GM18502 (cell line): ENCODE measurements around the gene CHEK2.
"Not testable (repeated sequence)": the region's sequence is repeated elsewhere in the genome, so short reads cannot be mapped to it uniquely, and the experiment has no call there.

ENCODE experiments used
- ATAC-seq: cut with Tn5 transposase; IDR thresholded peaks from one replicate; pipeline ENCODE4 v1.9.1; 2021; ENCODE audit warnings: mild to moderate bottlenecking; ENCODE audit not compliant: unreplicated experiment, poor library complexity

CHEK2 gene

GRCh38 chr22:28741785-28742561 lies at the start of gene CHEK2, which contains the start of gene HSCB:
CHEK2 (minus strand) TSS chr22:28741820; CDS start chr22:28734721, 7,099 bp downstream.
HSCB (plus strand) TSS chr22:28742039; CDS start chr22:28742096, 57 bp downstream.
- peak; percentile 90 for ATAC-seq

DNA sequence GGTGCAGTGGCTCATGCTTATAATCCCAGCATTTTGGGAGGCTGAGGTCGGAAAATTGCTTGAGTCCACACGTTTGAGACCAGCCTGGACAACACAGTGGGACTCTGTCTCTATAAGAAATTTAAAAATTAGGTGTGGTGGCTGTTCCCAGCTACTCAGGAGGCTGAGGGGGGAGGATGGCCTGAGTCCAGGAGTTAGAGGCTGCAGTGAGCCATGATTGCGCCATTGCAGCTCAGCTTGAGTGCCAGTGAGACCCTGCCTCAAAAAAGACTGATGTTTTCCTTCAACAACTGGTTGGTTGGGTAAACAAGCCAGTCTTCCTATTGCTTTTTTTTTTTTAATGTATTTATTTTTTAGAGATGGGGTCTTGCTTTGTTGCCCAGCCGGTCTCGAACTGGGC lies 49.5 kb upstream of the CHEK2 start:
- no peak for ATAC-seq

- no peak for ATAC-seq
These were observed 47.0 kb upstream of the CHEK2 start for GRCh38 chr22:28788601-28789000.

DNA sequence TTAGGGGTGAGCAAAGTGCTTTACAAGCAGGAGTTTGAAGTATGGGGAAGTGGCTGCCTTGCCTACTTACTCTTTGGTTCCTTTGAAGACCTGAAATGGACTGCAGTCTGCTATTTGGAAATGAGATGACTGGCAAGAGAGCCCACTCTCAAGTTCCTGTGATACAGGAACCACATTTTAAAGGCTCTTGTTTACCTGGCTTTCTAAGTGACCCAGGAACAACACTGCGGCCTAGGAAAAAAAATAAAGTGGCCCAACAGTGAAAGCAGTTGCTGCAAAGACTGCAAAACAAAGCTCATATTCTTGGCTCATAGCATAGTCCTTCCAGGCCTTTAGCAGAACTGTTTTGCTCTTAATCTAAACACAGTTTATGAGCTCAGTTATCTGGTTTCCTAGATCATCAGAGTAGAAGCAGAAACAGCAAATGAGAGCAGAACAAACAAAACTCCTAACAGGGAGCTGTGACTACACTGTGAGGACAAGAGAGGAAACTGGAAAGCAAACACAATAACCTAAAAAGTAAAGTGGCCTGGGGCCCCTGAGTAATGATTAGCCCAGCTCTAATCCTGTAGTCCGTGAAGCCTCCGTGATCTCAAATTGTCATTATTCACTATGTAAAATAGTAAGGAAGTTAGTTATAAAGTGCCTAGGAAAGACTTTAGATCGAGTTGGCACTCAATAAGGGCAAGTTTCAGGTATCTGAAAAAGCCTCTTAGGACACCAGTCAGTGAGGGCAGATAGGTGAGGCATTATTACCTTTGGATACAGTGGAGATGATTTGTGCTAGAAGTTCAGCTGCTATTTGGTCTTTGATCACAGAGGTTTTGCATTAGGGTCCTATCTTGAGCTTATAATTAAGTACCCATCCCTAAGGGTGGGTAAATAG lies 42.4 kb upstream of the CHEK2 start:
- ATAC-seq = no peak

- ATAC-seq = no peak
These were observed 38.7 kb upstream of the CHEK2 start for GRCh38 chr22:28780296-28780695.

GRCh38 chr22:28779833-28780232 lies 38.2 kb upstream of the CHEK2 start:
- no peak for ATAC-seq

DNA sequence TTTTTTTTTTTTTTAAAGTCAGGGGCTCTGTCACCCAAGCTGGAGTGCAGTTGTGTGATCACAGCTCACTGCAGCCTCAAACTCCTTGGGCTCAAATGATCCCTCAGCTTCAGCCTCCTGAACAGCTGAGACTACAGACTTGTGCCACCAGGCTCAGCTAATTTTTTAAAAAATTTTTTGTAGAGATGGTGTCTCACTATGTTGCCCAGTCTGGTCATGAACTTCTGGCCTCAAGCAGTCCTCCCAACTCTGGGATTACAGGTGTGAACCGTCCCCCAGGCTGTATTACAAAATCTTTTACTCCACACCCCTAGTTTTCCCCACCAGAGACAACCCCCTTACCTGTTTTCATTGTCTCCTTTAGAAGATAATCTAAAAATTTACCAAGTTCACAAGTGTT lies 32.8 kb upstream of the CHEK2 start:
- no peak for ATAC-seq

DNA sequence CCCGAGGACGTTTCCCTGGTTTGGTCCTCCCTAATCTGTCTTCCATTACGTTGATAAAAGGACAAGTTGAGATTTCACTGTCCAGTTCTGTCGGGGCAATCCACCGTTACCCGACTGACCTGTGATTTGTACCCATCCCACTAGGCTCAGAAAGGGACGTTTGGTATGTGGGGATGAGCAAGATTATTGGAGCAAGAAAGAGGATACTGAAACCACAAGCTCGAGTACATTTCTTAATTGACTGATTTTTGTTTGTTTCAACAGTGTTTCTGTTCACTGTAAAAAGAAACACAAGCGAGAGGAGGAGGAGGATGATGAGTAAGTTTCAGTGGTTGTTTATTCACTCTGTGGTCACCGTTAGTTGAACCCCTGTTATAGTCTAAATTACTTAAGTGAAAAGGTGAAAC lies 31.8 kb upstream of the CHEK2 start:
- peak; percentile 8 for ATAC-seq

- peak; percentile 87 for ATAC-seq
These were observed 31.2 kb upstream of the CHEK2 start, which contains the start of gene CCDC117 for GRCh38 chr22:28772633-28773460. CCDC117 (plus strand) TSS chr22:28772695; CDS start chr22:28772850, 155 bp downstream.

DNA sequence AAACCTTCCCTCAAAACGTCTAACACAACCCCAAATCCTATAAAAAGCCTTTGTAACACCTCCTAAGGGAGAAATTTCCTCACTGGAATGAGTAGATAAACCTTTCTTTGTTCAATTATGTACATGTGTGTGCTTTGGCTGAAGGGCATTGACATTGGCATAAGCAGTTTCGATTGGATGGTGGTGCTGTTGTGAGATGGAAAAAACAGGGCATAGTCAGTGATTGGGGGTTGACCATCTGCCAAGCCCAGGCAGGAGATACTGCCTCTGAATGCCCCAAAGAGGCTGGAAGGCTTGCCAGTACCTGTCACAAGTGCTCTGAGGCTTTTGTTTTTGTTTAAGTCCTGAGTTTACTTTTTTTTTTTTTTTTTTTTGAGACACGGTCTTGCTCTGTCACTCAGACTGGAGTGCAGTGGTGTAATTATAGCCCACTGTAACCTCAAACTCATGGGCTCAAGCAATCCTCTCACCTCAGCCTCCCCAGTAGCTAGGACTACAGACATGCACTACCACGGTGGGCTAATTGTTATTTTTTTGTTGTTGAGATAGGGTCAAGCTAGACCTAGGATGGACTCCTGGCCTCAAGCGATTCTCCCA lies 29.7 kb upstream of the CHEK2 start:
- no peak for ATAC-seq

- ATAC-seq = no peak
These were observed 27.9 kb upstream of the CHEK2 start for GRCh38 chr22:28769394-28770085.

DNA sequence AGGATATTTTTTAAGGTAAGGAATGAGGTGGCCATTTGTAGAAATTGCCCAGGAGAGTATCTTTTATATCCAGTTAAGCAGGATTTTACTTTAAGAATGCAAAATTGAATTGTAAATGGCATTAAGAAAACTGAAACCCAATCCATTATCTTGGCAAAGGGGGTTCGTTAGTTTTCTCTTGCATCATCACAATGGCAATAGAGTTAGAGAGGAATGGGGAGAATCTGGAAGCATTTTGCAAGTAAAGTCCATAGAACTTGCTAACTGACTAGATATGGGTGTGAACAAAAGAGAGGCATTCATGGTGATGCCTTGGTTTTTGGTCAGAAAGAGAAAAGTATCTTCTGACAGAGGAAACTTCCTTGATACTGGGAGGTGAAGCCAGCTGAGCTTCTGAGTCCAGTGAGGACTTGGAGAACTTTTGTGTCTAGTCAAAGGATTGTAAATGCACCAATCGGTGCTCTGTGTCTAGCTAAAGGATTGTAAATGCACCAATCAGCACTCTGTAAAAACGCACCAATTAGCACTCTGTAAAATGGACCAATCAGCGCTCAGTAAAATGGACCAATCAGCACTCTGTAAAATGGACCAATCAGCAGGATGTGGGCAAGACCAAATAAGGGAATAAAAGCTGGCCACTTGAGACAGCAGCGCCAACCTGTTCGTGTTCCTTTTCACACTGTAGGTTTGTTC lies 27.2 kb upstream of the CHEK2 start:
- no peak for ATAC-seq

DNA sequence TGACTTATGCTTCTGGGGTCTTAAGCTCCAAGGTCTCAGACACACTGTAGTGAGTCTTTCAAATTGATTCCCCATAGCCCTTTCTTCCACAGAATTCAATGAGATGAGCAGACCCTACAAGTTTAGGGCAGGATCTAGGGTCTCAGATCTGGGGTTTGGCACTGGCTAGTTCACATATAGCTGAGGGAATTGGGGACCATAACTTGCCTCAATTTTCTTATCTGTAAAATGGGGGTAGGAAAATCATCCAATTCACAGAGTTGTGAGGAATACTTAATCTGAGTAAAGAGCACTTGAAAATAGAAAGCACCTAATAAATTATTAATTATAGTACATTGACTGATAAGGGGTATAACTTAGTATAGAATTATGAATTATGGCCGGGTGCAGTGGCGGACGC lies 25.0 kb upstream of the CHEK2 start:
- ATAC-seq = no peak

- ATAC-seq = not testable (repeated sequence)
These were observed 20.4 kb upstream of the CHEK2 start for GRCh38 chr22:28762000-28762399.

DNA sequence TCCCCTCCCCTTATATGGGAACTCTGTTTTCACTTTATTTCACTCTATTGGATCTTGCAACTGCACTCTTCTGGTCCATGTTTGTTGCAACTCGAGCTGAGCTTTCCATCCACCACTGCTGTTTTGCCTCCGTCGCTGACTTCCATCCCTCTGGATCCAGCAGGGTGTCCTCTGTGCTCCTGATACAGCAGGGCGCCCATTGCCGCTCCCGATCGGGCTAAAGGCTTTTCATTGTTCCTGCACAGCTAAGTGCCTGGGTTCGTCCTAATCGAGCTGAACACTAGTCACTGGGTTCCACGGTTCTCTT lies 19.8 kb upstream of the CHEK2 start:
- ATAC-seq = no peak

DNA sequence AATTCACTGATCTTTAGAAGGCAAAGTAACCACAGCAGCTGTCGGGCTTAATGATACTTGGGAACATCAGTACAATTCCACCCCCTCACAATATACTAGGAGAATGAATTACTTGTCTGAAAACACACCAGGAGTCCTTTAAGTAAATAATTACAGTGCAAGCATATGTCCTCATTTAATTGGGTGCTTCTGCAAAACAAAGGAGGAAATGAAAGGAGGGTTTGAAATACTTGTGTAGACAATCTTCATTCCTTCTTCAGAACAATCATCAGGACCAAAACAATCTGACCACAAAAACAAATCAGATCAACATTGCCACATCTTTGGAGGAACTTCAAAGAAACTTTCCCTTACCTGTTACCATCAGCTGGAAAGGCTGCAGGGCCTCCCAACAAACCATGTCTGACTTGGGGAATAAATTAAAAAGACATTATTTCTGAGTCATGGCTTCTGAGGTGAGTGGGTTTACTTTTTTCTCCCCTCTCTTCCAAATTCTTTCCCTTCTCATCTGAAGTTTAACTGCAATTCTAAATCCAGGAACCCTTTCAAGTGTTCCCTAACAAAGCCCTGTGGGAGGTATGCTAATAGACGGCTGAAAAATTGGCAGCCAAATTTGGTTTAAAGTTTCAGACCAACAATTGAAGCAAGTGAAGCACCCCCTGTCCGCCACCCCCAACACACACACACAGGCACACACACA lies 18.4 kb upstream of the CHEK2 start:
- ATAC-seq = no peak

GRCh38 chr22:28754512-28754911 lies 12.9 kb upstream of the CHEK2 start:
- not testable (repeated sequence) for ATAC-seq

DNA sequence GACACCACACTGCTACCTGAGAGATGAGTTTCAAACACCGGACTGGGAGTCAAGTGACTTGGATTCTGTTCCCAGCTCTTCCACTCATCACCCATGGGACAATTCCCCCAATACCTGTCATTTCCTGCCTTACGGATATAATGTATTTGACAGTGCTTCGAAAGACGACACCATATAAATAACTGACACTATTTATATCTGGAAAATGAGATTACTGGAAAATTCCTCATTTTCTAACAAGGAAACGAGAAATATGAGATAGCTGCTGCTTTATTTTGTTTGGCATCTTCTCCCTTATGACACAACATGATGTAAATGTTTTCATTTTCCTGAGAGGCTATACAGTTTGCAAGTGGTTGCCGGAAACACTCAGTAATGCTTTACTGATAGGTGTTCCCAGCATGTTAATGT lies 8.9 kb upstream of the CHEK2 start:
- no peak for ATAC-seq
